HG03060 (cell line): ENCODE measurements around the gene IRF4.
"Not testable (repeated sequence)": the region's sequence is repeated elsewhere in the genome, so short reads cannot be mapped to it uniquely, and the experiment has no call there.

Experiments used
- ATAC-seq: cut with Tn5 transposase; IDR thresholded peaks from one replicate; pipeline ENCODE4 v1.9.1; 2021; ENCODE audit warnings: low read depth, moderate number of reproducible peaks; ENCODE audit not compliant: unreplicated experiment

Gene IRF4

GRCh38 chr6:411402-412145 is 20.0 kb downstream of the IRF4 start:
- ATAC-seq: no peak

GRCh38 chr6:412146-412886 is 20.8 kb downstream of the IRF4 start:
- ATAC-seq: no peak

GRCh38 chr6:414447-414846 is 22.9 kb downstream of the IRF4 start:
- ATAC-seq: no peak

- ATAC-seq: no peak
These were observed 23.5 kb downstream of the IRF4 start for GRCh38 chr6:415087-415486.

- no peak for ATAC-seq
These were observed 29.7 kb downstream of the IRF4 start for GRCh38 chr6:421211-421610.

- ATAC-seq: peak; percentile 62
These were observed 31.0 kb downstream of the IRF4 start for GRCh38 chr6:422433-423054.

- ATAC-seq: no peak
These were observed 31.7 kb downstream of the IRF4 start for GRCh38 chr6:423055-423798.

- no peak for ATAC-seq
These were observed 32.3 kb downstream of the IRF4 start for GRCh38 chr6:423799-424345.

GRCh38 chr6:424741-425417 is 33.3 kb downstream of the IRF4 start:
- ATAC-seq: no peak

- not testable (repeated sequence) for ATAC-seq
These were observed 33.9 kb downstream of the IRF4 start for GRCh38 chr6:425418-425788.

- not testable (repeated sequence) for ATAC-seq
These were observed 34.7 kb downstream of the IRF4 start for GRCh38 chr6:426198-426738.

- no peak for ATAC-seq
These were observed 36.6 kb downstream of the IRF4 start for GRCh38 chr6:428047-428603.

- ATAC-seq: no peak
These were observed 38.1 kb downstream of the IRF4 start for GRCh38 chr6:429515-430121.

GRCh38 chr6:431504-431903 is 40.0 kb downstream of the IRF4 start:
- no peak for ATAC-seq

- ATAC-seq: no peak
These were observed 40.4 kb downstream of the IRF4 start for GRCh38 chr6:431986-432385.

- no peak for ATAC-seq
These were observed 42.6 kb downstream of the IRF4 start for GRCh38 chr6:434051-434705.

- no peak for ATAC-seq
These were observed 44.1 kb downstream of the IRF4 start for GRCh38 chr6:435441-436307.
